HAP-1 (cell line): ENCODE measurements around the gene NSF.
A peak's percentile ranks its signal among the peaks of the same experiment; 100 is the strongest.
"Not testable (repeated sequence)": the region's sequence is repeated elsewhere in the genome, so short reads cannot be mapped to it uniquely, and the experiment has no call there.

Experiments
- DNase-seq, 2 experiments: peaks; one replicate each; pipeline ENCODE4 v3.0.0-alpha.2; 2016 to 2020; ENCODE audit warnings: low spot score in 2 of 2
- H3K27me3 ChIP-seq: fragments of 250-450 bp; sonication (Bioruptor Pico); 2 replicates; pipeline ENCODE4 v1.5.1; 2020; ENCODE audit warnings: low read depth, mild to moderate bottlenecking, moderate library complexity
- H3K36me3 ChIP-seq: fragments of 250-450 bp; sonication (Bioruptor Pico); replicated peaks from 2 replicates; pipeline ENCODE4 v1.5.1; 2020; ENCODE audit warnings: mild to moderate bottlenecking
- H3K4me1 ChIP-seq: fragments of 250-450 bp; sonication (Bioruptor Pico); 2 replicates; pipeline ENCODE4 v1.5.1; 2020; ENCODE audit warnings: mild to moderate bottlenecking
- H3K4me3 ChIP-seq: fragments of 250-450 bp; sonication (Bioruptor Pico); 2 replicates; pipeline ENCODE4 v1.5.1; 2020; ENCODE audit warnings: mild to moderate bottlenecking, moderate library complexity
- H3K9me3 ChIP-seq: fragments of 250-450 bp; sonication (Bioruptor Pico); 2 replicates; pipeline ENCODE4 v1.5.1; 2020; ENCODE audit warnings: mild to moderate bottlenecking, moderate library complexity
- in situ Hi-C: fragments of 300-500 bp; cut with MboI; formaldehyde crosslinking; loops from 3 replicates; pipeline ENCODE4 v1.14.3; 2020; ENCODE audit warnings: low sequenced_read_pairs, inconsistent platforms, mixed read lengths

NSF gene

GRCh38 chr17:46590157-46591146 lies at the start of gene NSF:
Gene NSF, plus strand, starts transcription at chr17:46590669. Its CDS starts 107 bp downstream, at chr17:46590776.
- H3K27me3 ChIP-seq, in situ Hi-C loops, H3K4me1 ChIP-seq, H3K36me3 ChIP-seq, DNase-seq, H3K9me3 ChIP-seq, H3K4me3 ChIP-seq: not testable (repeated sequence)

- H3K27me3 ChIP-seq, H3K4me1 ChIP-seq, DNase-seq, H3K9me3 ChIP-seq, in situ Hi-C loops, H3K4me3 ChIP-seq, H3K36me3 ChIP-seq: not testable (repeated sequence)
Measured at GRCh38 chr17:46548607-46549006, 41.9 kb upstream of the NSF start.

GRCh38 chr17:46559155-46559554 lies 31.3 kb upstream of the NSF start:
- H3K9me3 ChIP-seq, in situ Hi-C loops, H3K4me3 ChIP-seq, H3K36me3 ChIP-seq, H3K4me1 ChIP-seq, H3K27me3 ChIP-seq, DNase-seq: not testable (repeated sequence)

- H3K27me3 ChIP-seq, DNase-seq, H3K9me3 ChIP-seq, H3K4me1 ChIP-seq, in situ Hi-C loops, H3K4me3 ChIP-seq, H3K36me3 ChIP-seq: not testable (repeated sequence)
Measured at GRCh38 chr17:46560048-46560447, 30.4 kb upstream of the NSF start.

- H3K4me1 ChIP-seq, H3K4me3 ChIP-seq, H3K27me3 ChIP-seq, H3K9me3 ChIP-seq, H3K36me3 ChIP-seq, in situ Hi-C loops, DNase-seq: not testable (repeated sequence)
Measured at GRCh38 chr17:46566284-46566683, 24.2 kb upstream of the NSF start.

- in situ Hi-C loops, H3K4me3 ChIP-seq, H3K4me1 ChIP-seq, DNase-seq, H3K27me3 ChIP-seq, H3K36me3 ChIP-seq, H3K9me3 ChIP-seq: not testable (repeated sequence)
Measured at GRCh38 chr17:46566980-46567379, 23.5 kb upstream of the NSF start.

- H3K36me3 ChIP-seq, DNase-seq, H3K4me3 ChIP-seq, H3K27me3 ChIP-seq, H3K9me3 ChIP-seq, H3K4me1 ChIP-seq, in situ Hi-C loops: not testable (repeated sequence)
Measured at GRCh38 chr17:46571796-46572195, 18.7 kb upstream of the NSF start.

GRCh38 chr17:46579083-46580075 lies 11.1 kb upstream of the NSF start, which contains the start of gene ARL17A:
Gene ARL17A, minus strand, starts transcription at chr17:46579691. Its CDS starts 3,369 bp downstream, at chr17:46576322.
- H3K9me3 ChIP-seq, H3K36me3 ChIP-seq, H3K4me3 ChIP-seq, H3K27me3 ChIP-seq, in situ Hi-C loops, H3K4me1 ChIP-seq: not testable (repeated sequence)
- DNase-seq = peak in 1 of 2 experiments; percentile 86

- H3K9me3 ChIP-seq, DNase-seq, H3K4me3 ChIP-seq, H3K36me3 ChIP-seq, H3K27me3 ChIP-seq, H3K4me1 ChIP-seq, in situ Hi-C loops: not testable (repeated sequence)
Measured at GRCh38 chr17:46580082-46580481, 10.4 kb upstream of the NSF start.

- H3K4me1 ChIP-seq, in situ Hi-C loops, DNase-seq, H3K4me3 ChIP-seq, H3K27me3 ChIP-seq, H3K9me3 ChIP-seq, H3K36me3 ChIP-seq: not testable (repeated sequence)
Measured at GRCh38 chr17:46585444-46585843, 5.0 kb upstream of the NSF start.

- DNase-seq, H3K27me3 ChIP-seq, H3K9me3 ChIP-seq, H3K4me3 ChIP-seq, in situ Hi-C loops, H3K36me3 ChIP-seq, H3K4me1 ChIP-seq: not testable (repeated sequence)
Measured at GRCh38 chr17:46591332-46591731, 863 bp downstream of the NSF start.

- H3K36me3 ChIP-seq, DNase-seq, H3K4me1 ChIP-seq, H3K4me3 ChIP-seq, H3K27me3 ChIP-seq, H3K9me3 ChIP-seq, in situ Hi-C loops: not testable (repeated sequence)
Measured at GRCh38 chr17:46598344-46598931, 8.0 kb downstream of the NSF start.

GRCh38 chr17:46600767-46601166 lies 10.3 kb downstream of the NSF start:
- H3K9me3 ChIP-seq, H3K4me3 ChIP-seq, in situ Hi-C loops, DNase-seq, H3K4me1 ChIP-seq, H3K27me3 ChIP-seq, H3K36me3 ChIP-seq: not testable (repeated sequence)
